Measurements from ENCODE around the gene TAF5L.

Gene TAF5L

GRCh38 chr1:229625915-229626831 lies at the start of gene TAF5L, which contains the start of gene URB2:
Gene TAF5L (minus strand): TSS chr1:229626122. CDS start chr1:229614482, 11,640 bp downstream.
Gene URB2 (plus strand): TSS chr1:229626247. CDS start chr1:229627634, 1,387 bp downstream.
- peak; percentile 85 for DNase-seq

GRCh38 chr1:229675396-229675795 lies 49.5 kb upstream of the TAF5L start:
- no peak for DNase-seq

- DNase-seq, result peak; percentile 28
These were observed 48.1 kb upstream of the TAF5L start for GRCh38 chr1:229674042-229674441.

DNA sequence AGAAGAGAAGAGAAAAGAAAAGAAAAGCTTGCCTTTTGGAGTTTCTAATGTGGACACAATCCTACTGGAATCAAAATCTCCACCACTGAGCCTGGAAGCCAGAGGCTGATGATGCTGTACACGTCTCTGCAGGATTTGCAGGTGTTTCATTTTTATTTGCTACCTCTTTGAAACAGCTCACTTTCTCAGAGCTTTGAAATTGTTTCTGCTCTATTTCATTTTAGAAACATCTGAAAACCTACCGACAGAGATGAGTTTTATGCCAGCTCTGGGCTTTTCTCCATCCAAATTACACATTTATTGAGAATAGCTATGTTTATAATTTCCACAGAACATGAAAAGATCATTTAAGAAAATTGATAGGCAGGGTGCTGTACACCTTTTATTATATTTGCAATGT lies 46.3 kb upstream of the TAF5L start:
- no peak for DNase-seq

- DNase-seq, result no peak
These were observed 45.4 kb upstream of the TAF5L start for GRCh38 chr1:229671310-229671709.

GRCh38 chr1:229669333-229669732 lies 43.4 kb upstream of the TAF5L start:
- no peak for DNase-seq

- DNase-seq, result no peak
These were observed 40.7 kb upstream of the TAF5L start for GRCh38 chr1:229666585-229666984.

DNA sequence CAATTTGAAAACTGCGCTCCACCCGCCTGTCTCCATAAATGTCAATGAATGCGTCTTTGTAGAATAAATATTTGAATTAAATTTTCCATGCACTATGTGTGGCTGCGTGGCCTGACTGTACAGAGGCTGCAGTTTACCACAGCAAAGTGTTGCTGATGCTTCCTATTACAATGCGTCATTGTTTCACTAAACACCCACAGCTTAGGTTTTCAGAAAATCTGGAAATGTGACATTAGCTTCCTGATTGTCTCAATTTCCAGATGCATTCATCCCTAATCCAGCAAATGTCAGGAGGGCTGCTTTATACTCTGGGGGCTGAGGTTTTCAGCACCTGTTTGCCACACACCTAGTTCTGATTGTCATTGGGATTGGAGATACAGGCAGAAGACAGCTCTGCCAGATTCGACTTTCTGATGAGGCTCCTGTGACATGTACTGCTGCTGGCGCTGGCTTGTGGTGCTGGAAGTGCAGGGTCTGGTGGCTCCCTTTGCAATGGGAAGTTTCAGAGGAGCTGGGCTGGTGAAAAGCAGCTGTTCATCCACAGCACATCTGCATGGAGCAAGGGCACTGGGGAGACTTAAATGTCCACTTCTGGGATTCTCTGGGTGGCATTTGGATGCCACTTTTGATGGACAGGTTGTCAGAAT lies 40.1 kb upstream of the TAF5L start:
- no peak for DNase-seq

DNA sequence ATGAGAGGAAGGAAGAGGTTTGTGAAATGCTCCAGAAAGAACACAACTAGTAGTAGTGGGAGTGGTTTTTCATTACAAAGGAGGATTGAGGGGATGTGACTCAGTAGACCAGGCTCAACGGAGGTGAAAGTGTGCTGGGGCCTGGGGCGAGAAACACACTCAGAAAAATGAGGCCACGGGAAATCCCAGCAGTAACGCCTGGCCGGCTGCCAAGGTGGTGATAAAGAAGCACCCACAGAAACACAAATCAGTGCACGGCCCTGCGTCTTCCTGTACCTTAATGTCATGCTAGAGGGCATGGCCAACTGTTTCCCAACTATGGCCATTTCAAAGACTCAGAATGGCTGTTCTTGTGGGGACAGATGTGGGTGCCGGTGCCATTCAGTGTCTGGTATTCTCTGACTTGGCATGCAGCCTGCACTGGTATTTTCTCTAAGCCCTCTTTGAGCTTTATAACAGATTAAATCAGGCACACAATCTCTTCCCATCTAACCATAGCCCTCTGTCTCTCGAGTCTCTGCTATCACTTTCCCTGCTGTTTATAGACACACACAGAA lies 38.3 kb upstream of the TAF5L start:
- DNase-seq, result peak; percentile 90

GRCh38 chr1:229661897-229662296 lies 36.0 kb upstream of the TAF5L start:
- no peak for DNase-seq

DNA sequence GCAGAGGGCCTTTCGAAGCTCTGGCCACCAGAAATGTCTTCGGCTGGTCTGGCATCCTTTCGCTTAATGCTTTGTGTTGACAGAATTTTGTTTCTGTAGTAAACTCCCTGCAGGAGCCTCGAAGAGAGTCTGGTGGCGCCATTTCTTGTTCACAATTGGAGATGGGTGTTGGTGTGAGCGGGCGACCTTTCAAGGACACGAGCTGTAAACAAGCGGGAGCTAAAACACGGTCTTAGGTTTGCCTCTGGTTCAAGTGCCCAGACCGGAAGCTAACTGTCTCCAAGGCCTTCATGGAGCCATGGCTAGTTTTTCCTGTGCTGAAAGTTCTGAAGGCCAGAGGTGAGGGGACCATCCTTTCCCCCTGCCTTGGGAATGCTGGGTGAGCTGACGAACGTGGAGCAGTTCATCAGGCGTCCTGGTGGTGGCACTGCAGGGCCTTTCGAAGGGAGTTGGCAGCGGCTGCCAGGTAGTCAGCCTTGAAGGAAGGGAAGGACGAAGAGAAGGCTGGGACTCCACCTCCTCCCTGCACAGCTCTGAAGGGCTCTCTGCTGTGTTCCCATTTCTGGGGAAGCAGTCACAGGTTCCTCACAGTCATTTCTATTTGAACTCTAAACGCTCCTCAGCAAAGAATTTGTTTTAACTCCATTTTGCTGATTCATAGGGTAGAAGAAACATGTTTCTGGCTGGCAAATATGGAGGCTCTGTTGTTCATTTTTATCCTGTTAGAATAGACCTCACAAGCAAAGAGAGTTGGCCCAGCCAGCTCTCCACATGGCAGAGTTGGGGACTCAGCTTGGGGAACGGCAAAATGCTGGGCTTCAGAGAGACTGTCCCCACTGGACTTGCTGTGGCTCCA lies 35.3 kb upstream of the TAF5L start:
- DNase-seq, result peak; percentile 78

DNA sequence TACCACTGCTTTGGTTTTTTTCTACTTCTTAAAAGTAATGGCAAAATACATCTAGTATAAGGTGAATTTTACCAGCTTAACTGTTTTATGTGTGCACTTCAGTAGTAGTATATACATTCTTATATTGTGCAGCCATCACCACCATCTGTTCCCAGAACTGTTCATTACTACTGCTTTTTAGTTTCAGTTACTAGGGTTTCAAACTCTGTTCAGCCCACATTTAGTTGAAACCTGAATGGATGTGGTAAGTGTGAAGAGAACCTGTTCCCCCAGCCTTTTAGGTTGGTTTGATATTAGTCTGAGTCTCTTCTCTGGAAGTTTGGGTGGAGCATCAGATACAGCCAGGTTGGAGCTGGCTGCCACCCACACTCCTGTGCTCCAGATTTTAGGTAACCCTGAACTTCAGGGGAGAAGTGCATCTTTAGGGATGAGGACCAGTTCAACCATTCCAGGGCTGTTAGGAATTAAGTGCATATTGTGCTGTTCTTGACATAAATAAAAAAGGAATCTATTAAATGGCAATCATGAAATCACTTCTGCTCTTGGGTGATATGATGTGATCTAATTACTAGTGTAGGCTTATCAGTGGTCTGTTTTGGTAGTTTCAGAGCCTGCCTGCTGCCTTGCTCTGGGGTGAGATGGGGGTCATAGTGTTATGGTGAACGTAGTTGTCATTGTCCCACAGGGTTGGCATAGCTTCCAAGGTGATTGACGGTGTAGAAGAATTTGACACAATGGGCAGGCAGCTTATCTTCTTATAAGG lies 32.3 kb upstream of the TAF5L start:
- DNase-seq, result no peak

- no peak for DNase-seq
These were observed 29.9 kb upstream of the TAF5L start for GRCh38 chr1:229655781-229656180.

DNA sequence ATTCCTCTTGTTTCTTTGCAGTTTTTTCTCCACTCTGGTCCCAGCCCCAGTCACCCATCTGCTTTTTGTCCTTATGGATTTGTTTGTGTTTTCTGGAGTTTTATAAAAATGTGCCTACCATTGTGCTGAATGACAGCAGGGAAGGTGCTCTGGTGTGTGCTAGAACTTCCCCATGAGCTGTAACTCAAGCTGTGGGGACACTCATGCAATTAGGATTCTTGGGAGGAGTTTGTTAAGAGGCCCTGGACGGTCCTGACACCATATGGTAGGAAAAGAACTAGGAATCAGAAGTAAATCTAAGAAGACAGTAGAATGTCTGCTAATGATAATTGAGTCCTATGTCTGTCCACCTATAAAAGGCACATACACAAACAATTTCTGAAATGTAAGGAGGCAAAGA lies 27.5 kb upstream of the TAF5L start:
- DNase-seq, result no peak

DNA sequence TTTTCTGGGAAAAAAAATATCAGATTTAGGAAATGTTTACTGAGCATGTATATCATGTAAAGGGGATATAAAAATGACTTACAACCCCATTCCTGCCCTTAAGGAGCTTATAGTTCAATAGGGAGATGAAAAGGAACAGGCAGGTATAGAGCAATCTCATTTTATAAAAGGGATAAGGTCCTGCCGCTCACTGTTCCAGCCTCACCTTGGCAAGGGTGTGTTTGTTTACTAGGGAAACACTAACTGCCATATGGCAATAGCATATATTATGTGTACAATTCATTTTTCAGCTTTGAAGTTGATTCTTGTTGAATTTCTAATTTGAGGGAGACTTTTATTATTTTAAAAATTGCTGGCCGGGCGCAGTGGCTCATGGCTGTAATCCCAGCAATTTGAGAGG lies 25.6 kb upstream of the TAF5L start:
- DNase-seq, result no peak

DNA sequence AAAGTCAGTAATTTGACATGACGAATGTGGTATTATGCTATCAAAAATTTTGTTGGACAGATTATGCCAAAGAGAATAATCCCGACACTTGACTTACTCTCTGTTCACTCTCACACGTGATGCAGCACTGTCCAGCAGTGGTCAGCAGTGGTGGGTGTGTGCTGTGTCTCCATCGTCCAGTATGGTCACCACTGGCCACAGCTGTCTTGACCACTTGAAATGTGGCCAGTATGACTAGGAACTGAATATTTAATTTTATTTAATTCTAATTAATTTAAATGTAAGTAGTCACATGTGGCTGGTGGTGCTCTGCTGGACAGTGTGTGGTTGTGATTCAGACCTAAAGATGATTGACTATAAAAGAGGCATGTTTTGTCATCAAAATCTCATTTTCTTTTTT lies 24.1 kb upstream of the TAF5L start:
- no peak for DNase-seq

GRCh38 chr1:229648406-229648805 lies 22.5 kb upstream of the TAF5L start:
- no peak for DNase-seq

- DNase-seq, result no peak
These were observed 19.5 kb upstream of the TAF5L start for GRCh38 chr1:229645324-229645993.

DNA sequence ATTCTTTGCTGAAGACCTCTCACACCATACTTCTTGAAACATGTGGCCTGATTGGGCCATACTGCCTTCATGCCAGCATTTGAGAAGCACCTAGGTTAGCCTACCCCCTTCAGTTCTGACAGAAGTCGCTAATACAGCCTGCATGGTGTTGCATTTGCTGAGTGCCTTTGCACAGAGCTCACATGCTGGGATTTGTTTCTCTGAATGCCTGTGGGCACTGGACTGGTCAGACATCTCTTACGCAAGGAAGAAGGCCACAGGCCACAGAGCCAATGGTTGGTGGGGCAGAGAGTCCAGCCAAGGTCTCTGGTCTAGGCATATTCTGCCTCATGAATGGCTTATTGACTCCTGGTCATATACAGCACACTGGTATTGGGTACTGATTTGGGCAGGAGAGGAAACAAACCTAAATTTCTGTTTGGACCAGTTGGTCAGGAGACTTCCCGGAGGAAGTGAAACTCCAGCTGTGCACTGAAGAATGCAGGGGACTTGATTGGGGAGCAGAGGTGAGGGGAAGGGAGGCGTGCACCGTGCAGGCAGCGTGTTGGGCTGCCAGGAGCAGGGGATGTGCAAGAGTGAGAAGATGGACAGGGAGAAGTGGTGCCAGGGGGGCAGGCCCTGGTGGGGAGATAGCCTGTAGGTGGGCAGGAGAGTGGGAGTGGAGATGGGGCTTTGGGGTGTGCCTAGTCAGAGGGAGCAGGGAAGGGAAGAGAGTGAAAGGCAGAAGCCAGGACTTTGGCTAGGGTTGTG lies 18.2 kb upstream of the TAF5L start:
- DNase-seq, result no peak

GRCh38 chr1:229642970-229643369 lies 17.0 kb upstream of the TAF5L start:
- no peak for DNase-seq

DNA sequence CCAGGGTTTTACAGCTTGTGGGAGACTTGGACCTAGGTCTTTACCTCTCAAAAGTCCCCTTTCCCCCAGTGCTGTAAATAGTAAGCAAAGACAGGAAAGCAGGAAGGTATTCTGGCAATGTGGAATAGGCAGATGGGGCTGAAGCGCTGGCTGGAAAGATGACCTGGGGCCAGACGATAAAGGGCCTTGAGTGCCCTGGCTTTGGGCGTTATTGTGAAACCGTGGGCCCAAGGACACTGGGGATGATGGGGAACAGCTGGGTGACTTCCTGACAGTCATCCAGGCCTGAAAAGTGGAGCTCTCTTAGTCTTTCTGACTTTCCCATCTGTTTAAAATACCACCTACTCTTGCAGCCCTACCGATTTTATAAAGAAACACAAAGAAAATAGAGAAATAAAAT lies 16.5 kb upstream of the TAF5L start:
- no peak for DNase-seq
